ENCODE measurements around the gene ITGB4.

ITGB4 gene

GRCh38 chr17:75695830-75696271, 25.4 kb upstream of the ITGB4 start:
- DNase-seq (ENCODE audit: insufficient read length, low spot score) = no peak
- no peak for FAIRE-seq

GRCh38 chr17:75697651-75698291, 23.5 kb upstream of the ITGB4 start:
- FAIRE-seq = no peak
- no peak for DNase-seq (ENCODE audit: insufficient read length, low spot score)

- FAIRE-seq (no peak), DNase-seq (ENCODE audit: insufficient read length, low spot score) (no peak)
These were observed 22.6 kb upstream of the ITGB4 start for GRCh38 chr17:75698659-75699058.

- FAIRE-seq = no peak
- no peak for DNase-seq (ENCODE audit: insufficient read length, low spot score)
These were observed 20.0 kb upstream of the ITGB4 start for GRCh38 chr17:75701288-75701687.

GRCh38 chr17:75703191-75703590, 18.1 kb upstream of the ITGB4 start:
- FAIRE-seq = no peak
- DNase-seq (ENCODE audit: insufficient read length, low spot score) = no peak

GRCh38 chr17:75703591-75703990, 17.7 kb upstream of the ITGB4 start:
- DNase-seq (ENCODE audit: insufficient read length, low spot score) (no peak), FAIRE-seq (no peak)

- FAIRE-seq (no peak), DNase-seq (ENCODE audit: insufficient read length, low spot score) (no peak)
These were observed 16.0 kb upstream of the ITGB4 start for GRCh38 chr17:75704963-75705875.

GRCh38 chr17:75706042-75706728, 15.1 kb upstream of the ITGB4 start:
- FAIRE-seq (no peak), DNase-seq (ENCODE audit: insufficient read length, low spot score) (no peak)

GRCh38 chr17:75707079-75707571, 14.1 kb upstream of the ITGB4 start:
- DNase-seq (ENCODE audit: insufficient read length, low spot score) (no peak), FAIRE-seq (no peak)

GRCh38 chr17:75712446-75712845, 8.8 kb upstream of the ITGB4 start:
- DNase-seq (ENCODE audit: insufficient read length, low spot score) (no peak), FAIRE-seq (no peak)

GRCh38 chr17:75719732-75720131, 1.5 kb upstream of the ITGB4 start:
- no peak for DNase-seq (ENCODE audit: insufficient read length, low spot score)
- FAIRE-seq = no peak

GRCh38 chr17:75721463-75722011, 278 bp downstream of the ITGB4 start:
- no peak for FAIRE-seq
- DNase-seq (ENCODE audit: insufficient read length, low spot score) = no peak

GRCh38 chr17:75722076-75722475, 817 bp downstream of the ITGB4 start:
- DNase-seq (ENCODE audit: insufficient read length, low spot score) = no peak
- no peak for FAIRE-seq

GRCh38 chr17:75722542-75723095, 1.4 kb downstream of the ITGB4 start:
- no peak for FAIRE-seq
- DNase-seq (ENCODE audit: insufficient read length, low spot score) = no peak

GRCh38 chr17:75723171-75723930, 2.1 kb downstream of the ITGB4 start:
- FAIRE-seq = no peak
- DNase-seq (ENCODE audit: insufficient read length, low spot score) = no peak

GRCh38 chr17:75724016-75725003, 3.1 kb downstream of the ITGB4 start:
- FAIRE-seq (no peak), DNase-seq (ENCODE audit: insufficient read length, low spot score) (no peak)

- FAIRE-seq = no peak
These were observed 4.2 kb downstream of the ITGB4 start for GRCh38 chr17:75725504-75725903.

GRCh38 chr17:75727391-75727790, 6.1 kb downstream of the ITGB4 start:
- FAIRE-seq (no peak), DNase-seq (ENCODE audit: insufficient read length, low spot score) (no peak)

More at GRCh38 chr17:75725504-75725903, 4.2 kb downstream of the ITGB4 start:
- no peak for DNase-seq (ENCODE audit: insufficient read length, low spot score)

GRCh38 chr17:75729351-75729750, 8.1 kb downstream of the ITGB4 start:
- FAIRE-seq = no peak

More at GRCh38 chr17:75729351-75729750, 8.1 kb downstream of the ITGB4 start:
- DNase-seq (ENCODE audit: insufficient read length, low spot score) = no peak

Data from GM19239 (cell line).